NCI-H1092 treated with DMSO at 0.1 percent for 48 hours (cell line): ENCODE results near the gene ARHGAP27.

Experiments used
- DNase-seq: peaks from one replicate; lab custom pipeline; 2025; lab: John Stamatoyannopoulos, UW

The ARHGAP27 gene

GRCh38 chr17:45385331-45385997 lies 47.2 kb downstream of the ARHGAP27 start:
- peak; percentile 69 for DNase-seq

GRCh38 chr17:45384789-45385262 lies 47.8 kb downstream of the ARHGAP27 start:
- DNase-seq, result no peak

- DNase-seq, result peak; percentile 17
Measured at GRCh38 chr17:45384047-45384788, 48.5 kb downstream of the ARHGAP27 start.

- DNase-seq, result no peak
Measured at GRCh38 chr17:45383003-45383402, 49.7 kb downstream of the ARHGAP27 start.

DNA sequence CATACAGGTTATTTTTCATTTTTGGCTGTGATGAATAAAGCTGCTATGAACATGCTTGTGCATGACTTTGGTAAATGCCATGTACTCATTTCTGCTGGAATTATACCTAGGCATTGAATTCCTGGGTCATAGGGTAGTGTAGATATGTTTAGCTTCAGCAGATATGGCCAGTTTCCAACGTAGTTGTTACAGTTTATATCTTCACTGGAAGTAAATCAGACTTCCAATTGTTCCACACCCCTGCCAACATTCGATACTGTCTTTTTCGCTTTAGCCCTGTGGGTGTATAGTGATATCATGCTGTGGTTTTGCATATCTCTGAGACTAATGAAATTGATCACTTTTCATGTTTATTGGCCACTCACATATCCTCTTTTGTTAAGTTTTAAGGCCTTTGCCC lies 50.4 kb downstream of the ARHGAP27 start:
- no peak for DNase-seq

- no peak for DNase-seq
Measured at GRCh38 chr17:45380991-45381390, 51.7 kb downstream of the ARHGAP27 start.

DNA sequence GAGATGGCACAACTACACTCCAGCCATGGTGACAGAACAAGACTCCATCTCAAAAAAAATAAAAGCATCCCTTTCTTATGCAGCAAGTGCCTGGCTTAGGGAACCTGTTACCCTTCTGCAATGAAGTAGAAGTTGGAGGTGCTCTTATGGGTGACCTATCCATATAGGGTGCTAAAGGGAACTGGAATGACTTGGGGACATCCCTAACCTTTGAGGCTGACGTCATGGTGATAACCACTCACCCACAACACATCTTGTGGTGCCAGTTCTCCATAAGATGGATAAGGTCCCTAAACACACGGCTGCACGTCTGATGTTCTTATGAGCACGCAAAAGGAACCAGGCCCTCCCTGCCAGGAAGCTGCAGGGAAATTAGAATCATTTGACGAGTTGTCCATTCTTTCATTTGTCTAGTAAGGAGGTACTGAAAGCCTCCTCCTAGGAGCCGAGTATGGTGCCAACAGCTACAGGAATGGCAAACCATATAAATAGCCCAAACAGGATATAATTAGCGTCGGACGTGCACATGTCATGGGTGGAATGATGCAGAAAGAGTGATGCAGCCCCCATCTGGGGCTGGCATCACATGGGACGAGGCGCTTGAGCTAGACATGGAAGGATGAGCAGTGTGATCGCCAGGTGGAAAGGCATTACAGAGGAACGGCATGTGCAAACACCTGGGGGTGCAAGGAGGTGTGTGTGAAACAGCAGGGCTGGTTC lies 52.5 kb downstream of the ARHGAP27 start:
- no peak for DNase-seq

- no peak for DNase-seq
Measured at GRCh38 chr17:45377401-45377800, 55.3 kb downstream of the ARHGAP27 start.

- no peak for DNase-seq
Measured at GRCh38 chr17:45376171-45377005, 56.3 kb downstream of the ARHGAP27 start.

GRCh38 chr17:45374501-45374900 lies 58.2 kb downstream of the ARHGAP27 start:
- no peak for DNase-seq

DNA sequence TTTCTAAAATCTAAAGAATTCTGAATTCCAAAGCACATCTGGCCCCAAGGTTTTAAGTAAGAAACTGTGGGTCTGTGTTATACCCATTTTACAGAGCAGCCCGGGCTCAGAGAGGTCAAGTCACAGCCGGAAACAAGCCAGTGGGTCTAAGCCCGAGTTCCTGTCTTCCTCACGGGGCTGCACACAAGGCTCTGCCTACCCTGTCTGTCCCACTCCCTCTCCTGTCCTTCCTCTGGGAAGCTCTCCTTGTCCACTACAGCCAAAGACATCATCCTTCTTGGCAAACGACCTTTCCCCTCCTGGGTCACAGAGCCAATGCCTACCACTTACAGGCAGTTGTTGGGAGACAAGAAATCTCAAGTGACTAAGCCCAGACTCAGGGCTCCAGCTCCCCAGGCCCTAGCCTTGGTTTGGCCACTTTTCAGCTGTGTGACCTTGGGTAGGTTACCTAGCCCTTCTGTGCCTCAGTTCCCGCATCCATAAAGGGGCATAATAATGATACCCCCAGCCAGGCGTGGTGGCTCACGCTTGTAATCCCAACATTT lies 60.3 kb downstream of the ARHGAP27 start:
- DNase-seq, result no peak

DNA sequence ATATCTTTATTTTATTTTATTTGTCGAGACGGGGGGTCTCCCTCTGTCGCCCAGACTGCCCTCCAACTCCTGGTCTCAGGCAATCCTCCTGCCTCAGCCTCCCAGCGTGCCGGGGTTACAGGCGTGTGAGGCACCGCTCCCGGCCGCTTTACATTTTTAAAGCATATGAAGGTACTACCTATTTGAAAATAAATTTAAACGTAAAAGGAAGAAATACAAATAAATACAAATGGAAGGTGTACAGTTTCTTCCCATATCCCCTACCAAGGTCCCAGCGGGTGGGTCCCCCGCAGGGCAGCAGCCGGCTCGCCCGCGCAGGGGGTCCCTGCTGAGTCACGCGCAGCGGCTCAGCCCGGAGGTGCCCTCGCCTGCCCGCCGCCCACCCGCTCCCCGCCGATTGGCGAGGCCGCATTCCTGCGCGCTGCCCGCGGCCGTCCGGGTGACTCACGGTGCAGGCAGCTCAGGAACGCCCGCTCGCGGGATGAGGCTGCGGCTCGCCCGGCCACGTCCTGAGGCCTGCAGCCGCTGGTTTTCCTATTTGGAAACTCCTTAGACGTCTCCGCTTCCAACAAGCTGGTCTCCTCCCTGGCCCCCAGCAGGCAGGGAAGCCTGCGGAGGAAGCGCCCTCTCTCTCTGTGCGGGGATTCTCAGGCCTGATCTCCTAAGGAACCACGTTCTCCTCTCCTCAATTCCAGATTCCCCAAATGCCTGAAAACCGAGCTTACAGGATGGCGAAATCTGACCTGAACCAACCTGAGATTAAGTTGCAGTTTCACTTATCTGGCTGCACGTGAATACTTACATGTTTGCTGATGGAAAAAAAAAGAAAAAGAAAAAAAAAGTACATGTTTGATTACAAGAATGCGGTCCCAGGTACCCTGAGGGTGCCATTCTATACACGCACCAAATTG lies 61.0 kb downstream of the ARHGAP27 start:
- peak; percentile 17 for DNase-seq

GRCh38 chr17:45370949-45371413 lies 61.7 kb downstream of the ARHGAP27 start:
- no peak for DNase-seq

GRCh38 chr17:45369421-45369820 lies 63.2 kb downstream of the ARHGAP27 start:
- no peak for DNase-seq

DNA sequence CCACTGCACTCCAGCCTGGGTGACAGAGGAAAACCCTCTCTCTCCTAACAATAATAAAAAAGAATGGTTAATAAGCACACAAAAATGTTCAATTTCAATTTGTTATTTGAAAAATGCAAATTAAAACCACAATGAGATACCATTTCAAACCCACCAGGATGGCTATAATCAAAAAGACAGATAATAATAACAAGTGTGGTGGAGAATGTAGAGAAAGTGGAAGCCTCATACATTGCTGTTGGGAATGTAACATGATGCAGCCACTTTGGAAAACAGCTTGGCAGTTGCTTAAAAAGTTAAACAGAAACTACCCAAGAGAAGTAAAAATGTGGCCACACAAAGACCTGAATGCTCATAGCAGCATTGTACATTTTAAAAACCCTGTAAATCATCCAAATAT lies 64.0 kb downstream of the ARHGAP27 start:
- DNase-seq, result no peak

DNA sequence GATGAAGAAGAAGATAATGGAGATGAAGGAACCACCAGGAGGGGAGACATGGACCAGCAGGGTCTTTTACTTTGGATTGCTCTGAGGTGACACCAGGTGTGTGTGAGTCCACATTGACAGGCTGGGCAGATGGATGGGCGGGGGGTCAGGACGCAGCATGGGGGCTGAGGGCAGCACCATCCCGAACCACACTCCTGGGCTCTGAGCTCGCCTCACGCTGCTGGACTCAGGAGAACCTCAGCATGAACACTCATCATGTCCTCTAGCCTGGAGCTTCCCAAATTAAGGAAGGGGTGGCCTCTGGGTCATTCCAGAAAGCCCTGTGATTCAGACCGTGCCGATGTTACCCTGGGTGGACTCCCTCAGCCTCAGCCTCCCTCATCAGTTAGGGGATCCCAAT lies 65.5 kb downstream of the ARHGAP27 start:
- no peak for DNase-seq

- no peak for DNase-seq
Measured at GRCh38 chr17:45366691-45367090, 66.0 kb downstream of the ARHGAP27 start.

DNA sequence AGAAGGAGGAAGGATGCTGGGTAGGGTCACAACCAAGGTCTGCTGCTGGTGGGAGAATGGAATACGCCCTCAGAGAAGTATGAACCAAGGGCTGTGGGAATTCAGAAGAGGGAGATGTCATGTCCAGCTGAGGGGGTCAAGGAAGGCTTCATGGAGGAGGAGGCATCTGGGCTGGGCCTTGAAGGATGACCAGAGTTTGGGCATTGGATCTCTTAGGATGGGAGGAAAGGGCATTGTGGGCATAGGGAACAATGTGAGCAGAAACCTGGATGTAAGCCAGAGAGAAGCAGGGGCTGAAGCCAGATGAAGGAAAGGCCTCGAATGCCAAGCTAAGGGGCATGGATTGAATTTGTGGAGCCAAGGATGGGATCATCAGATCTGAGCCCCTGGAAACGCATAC lies 66.6 kb downstream of the ARHGAP27 start:
- DNase-seq, result no peak

- peak; percentile 40 for DNase-seq
Measured at GRCh38 chr17:45364531-45365390, 67.9 kb downstream of the ARHGAP27 start.
